Mammary epithelial cell (primary cell): Measurements from ENCODE around the gene SFSWAP.

Experiments used
- EZH2 ChIP-seq: IDR thresholded peaks from 2 replicates; pipeline ENCODE4 v1.6.1; 2012; ENCODE audit warnings: low read length, inconsistent platforms, borderline replicate concordance
- TF ChIP-seq, protein P1 (sequence below), 2 donors: IDR thresholded peaks in 1 of 2; conservative IDR thresholded peaks in 1 of 2; 2 replicates each; pipeline ENCODE4 v1.5.1; 2011 to 2012; ENCODE audit warnings: inconsistent platforms in 2 of 2, low read length in 2 of 2, mild to moderate bottlenecking in 2 of 2, control low read depth in 1 of 2, low read depth in 1 of 2; ENCODE audit not compliant: insufficient read depth in 1 of 2; ENCODE audit errors: extremely low read depth in 1 of 2

GRCh38 chr12:131740626-131741025, 29.7 kb downstream of the SFSWAP start:
- TF ChIP-seq EZH2 = no peak
- TF ChIP-seq, protein P1, sequence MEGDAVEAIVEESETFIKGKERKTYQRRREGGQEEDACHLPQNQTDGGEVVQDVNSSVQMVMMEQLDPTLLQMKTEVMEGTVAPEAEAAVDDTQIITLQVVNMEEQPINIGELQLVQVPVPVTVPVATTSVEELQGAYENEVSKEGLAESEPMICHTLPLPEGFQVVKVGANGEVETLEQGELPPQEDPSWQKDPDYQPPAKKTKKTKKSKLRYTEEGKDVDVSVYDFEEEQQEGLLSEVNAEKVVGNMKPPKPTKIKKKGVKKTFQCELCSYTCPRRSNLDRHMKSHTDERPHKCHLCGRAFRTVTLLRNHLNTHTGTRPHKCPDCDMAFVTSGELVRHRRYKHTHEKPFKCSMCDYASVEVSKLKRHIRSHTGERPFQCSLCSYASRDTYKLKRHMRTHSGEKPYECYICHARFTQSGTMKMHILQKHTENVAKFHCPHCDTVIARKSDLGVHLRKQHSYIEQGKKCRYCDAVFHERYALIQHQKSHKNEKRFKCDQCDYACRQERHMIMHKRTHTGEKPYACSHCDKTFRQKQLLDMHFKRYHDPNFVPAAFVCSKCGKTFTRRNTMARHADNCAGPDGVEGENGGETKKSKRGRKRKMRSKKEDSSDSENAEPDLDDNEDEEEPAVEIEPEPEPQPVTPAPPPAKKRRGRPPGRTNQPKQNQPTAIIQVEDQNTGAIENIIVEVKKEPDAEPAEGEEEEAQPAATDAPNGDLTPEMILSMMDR (conservative IDR thresholded peaks at IDR 0.05 in 1 of 2, IDR thresholded peaks at IDR 0.05 in 1 of 2; ENCODE audit: extremely low read depth in 1 of 2, insufficient read depth in 1 of 2, low read depth in 1 of 2, low read length in 2 of 2) = no peak
